Left forelimb (tissue), 1 donor: ENCODE results near the gene IER3.

Experiments
- DNase-seq: peaks from one replicate; pipeline ENCODE4 v3.0.0-alpha.2; 2018; ENCODE audit warnings: low spot score

Gene IER3

GRCh38 chr6:30744054-30744805, at the start of gene IER3:
IER3 (minus strand) TSS chr6:30744547; CDS start chr6:30744518, 29 bp downstream.
- DNase-seq = peak; percentile 84

- no peak for DNase-seq
These were observed 49.3 kb upstream of the IER3 start for GRCh38 chr6:30793521-30794194.

DNA sequence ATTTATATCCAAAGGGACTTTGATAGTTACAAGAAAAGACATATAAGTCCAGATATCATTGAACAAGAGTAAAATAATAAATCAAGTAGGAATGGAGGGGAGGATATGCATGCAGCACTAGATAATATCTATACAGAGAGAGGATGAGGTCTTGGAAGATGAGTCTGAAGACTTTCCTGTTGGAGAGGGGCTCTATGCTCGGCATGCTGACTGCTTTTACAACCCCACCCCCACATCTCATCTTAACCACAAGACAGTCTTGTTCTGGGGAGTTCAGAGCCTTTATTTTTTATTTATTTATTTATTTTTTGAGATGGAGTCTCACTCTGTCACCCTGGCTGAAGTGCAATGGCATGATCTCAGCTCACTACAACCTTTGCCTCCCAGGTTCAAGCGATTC, 48.4 kb upstream of the IER3 start:
- DNase-seq = no peak

DNA sequence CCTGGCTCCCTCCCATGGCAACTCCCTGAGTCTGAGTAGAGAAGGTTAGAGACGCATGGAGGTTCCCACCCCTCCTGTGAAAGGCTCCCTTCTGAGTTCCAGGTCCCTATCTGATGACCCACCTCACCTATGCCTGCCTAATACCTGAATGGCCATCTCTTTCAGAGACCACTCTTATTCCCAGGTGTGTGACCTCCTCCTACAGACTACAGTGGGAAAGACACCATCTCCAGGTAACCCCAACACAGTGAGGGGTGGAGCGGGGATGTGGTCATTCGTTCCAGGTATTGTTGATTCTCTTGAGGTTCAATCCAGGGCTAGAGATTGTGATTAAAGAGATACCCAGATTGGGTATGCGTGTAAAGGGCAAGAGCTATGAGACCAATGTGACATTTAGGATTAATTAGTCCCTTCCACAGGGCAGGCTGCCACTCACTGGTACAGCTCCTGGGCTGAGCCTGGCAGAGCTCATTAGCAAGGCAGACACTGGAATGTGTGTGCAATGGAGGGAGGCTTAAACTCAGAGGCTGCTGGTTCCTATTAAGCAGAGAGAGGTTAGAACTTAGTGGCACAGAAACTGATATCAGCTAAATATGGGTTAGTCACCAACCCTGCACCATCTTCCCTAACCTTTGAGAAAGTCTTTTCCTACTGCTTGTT, 46.5 kb upstream of the IER3 start:
- DNase-seq = no peak

DNA sequence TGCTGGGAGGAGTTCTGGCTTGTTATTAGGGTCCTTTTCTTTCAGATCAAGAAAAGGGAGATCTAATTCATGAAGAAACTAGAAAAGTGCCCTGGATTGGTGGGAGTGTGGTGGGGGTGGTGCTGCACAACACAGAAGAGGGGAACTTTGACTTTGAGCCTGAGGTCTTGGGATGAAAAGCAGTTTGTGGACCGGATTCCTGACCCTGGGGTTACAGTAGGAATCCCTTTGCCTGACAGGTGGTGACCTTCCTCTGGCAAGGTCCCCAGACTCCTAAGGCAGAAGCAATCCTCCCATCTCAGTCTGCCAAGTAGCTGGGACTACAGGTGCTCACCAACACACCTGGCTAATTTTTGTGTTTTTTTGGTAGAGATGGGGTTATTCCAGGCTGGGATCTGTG, 45.3 kb upstream of the IER3 start:
- DNase-seq = no peak

GRCh38 chr6:30787954-30788353, 43.6 kb upstream of the IER3 start:
- no peak for DNase-seq

DNA sequence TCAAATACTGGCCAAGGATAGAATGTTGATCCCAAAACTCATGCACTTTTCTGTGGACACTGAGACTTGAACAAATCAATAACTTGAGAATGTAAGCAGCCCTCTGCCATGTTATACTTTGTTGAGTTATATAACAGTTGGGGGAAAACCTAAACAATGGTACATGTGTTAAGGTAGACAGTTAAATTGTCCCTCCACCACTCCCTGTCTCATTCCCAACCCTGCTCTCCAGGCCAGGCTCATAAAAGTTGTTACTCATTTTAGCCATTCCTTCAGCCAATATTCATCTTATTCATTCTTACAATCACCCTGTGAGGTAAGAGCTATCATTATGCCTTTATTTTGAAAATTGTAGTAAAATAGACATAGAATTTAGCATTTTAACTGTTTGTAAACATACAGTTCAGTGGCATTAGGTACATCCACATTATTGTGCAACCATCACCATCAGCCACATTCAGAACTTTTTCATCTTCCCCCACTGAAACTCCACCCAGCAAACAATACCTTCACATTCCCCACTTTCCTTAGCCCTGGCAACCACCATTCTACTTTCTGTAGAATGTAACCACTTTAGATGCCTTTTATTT, 38.2 kb upstream of the IER3 start:
- no peak for DNase-seq

DNA sequence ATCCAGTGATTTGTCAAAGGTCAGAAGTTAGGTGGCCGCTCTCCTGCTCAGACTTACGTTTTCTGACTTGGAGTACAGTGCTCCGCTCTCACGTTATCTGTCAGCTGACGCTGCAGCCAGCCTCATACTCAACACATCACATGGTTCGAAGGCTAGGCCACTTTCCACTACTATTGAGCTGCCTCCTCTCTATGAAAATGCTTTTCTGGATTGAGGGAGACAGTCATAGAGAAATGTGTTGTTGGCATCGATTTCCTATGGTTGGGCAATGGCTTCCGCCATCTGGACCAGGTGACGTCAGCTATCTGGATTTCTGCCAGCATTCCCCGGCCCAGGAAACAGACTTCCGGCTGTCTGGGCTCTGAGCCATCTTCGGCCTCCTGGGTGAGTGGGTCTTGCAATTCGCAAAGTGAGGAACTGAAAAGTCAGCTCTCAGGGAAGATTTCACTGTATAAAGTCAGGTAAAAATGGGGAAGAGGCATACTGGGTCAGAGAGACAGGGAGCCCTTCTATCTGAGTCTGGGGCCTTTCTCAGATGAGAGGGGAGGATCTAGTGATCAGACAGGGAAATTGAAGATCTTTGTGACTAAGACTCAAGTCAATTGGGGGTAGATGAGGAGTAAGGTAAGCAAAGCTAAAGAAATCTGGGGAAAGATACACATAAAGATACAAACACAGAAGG, 37.5 kb upstream of the IER3 start:
- DNase-seq = peak; percentile 96

DNA sequence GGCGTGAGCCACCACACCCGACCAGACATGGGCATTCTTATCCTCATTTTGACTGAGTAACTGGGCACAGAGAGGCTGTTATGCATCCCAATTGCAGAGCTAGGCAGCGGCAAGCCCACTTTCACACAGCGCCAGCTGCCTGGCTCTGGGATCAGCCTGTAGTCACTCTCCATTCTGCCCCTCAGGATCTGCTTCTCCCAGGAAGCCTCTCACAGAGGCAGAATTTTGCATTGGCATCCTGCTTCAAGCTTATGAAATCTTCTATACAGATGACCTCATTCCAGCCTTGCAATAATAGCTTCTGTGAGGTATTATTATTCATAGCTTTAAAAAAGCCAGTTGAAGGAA, 37.0 kb upstream of the IER3 start:
- DNase-seq = no peak

DNA sequence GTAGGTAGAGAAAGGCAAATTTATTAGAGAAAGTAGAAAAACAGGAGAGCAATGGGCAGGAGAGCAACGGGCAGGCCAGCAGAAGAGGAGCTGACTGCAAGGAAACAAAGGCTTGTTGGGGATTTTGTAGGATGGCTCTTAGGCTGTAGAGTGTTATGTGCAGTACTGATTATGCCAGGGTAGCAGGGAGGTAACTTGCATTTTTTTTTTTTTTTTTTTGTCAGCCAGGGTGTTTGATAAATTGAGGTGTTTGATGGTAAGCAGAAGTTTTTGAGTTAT, 36.2 kb upstream of the IER3 start:
- no peak for DNase-seq

- no peak for DNase-seq
These were observed 35.7 kb upstream of the IER3 start for GRCh38 chr6:30779850-30780641.

DNA sequence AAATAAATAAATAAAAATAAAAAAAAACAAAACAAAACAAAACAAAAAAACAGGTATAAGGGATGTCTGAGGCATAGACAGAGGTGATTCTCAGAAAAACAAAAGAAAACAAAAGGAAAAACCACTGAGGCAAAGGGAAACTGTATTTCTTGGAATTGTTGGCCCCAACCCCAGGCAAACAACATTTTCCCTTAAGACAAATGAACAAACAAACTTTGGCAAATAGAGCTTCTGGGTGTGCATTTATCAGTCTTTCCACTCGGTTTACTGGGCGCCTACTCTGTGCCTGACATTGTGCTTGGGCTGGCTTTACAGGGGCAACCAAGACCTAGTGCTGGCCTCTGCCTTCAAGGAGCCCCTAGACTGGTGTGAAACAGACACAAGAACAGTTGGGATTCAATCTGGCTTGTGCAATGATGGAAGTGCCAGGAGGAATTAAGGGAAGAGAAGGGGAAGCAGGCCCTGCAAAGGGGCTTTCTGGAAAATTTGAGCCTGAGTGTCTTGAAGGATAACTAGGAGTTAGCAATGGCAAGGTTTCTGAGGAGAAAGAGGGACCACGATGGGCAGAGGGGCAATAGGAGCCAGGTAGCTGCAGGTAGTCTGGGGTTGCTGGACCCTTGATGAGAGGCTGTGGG, 33.8 kb upstream of the IER3 start:
- no peak for DNase-seq

DNA sequence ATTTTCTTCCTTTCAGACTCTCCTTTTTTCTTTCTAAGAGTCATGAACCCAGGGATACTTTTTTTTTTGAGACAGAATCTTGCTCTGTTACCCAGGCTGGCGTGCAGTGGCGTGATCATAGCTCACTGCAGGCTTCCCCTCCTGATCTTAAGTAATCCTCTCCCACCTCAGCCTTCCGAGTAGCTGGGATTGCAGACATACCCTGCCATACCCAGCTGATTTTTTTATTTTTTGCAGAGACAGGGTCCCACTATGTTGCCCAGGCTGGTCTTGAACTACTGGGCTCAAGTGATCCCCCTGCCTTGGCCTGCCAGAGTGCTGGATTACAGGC, 32.8 kb upstream of the IER3 start:
- DNase-seq = no peak

- DNase-seq = no peak
These were observed 32.2 kb upstream of the IER3 start for GRCh38 chr6:30776390-30777154.

DNA sequence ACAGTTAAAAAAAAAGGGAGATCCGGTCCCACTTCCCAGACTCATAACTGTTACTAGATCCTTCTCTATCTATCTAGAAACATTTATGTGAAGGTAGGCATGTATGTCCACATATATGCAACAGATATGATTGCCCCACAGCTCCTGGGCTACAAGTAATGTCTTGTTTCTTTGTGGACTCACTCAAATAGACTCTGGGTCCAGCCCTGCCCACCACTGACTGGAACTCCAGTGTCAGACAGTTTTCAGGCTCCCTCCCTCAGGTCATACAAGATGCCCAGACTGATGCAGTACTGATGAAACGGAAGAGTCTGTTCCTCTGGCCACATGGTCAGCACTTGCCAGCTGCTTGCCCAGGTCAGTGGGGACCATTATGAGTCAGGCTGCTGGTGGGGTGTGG, 30.8 kb upstream of the IER3 start:
- DNase-seq = no peak

DNA sequence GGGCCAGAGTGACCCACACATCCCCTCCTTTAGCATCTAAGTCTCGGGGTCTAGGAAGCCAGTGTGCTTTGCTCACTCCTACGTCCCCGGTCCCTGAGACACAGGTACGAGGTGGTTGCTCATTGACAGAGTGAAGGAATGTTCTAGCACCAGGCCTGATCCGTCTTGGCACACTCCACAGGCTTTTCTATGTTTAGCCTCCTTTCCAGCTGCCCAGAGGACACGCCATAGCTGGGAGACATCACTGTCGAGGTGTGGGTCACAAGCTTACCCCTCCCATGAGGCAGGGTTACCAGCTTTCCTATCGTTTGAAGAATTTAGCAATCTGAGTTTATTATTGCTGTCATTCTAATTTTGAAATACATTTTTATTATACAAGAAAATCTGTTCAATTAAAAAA, 30.4 kb upstream of the IER3 start:
- no peak for DNase-seq

DNA sequence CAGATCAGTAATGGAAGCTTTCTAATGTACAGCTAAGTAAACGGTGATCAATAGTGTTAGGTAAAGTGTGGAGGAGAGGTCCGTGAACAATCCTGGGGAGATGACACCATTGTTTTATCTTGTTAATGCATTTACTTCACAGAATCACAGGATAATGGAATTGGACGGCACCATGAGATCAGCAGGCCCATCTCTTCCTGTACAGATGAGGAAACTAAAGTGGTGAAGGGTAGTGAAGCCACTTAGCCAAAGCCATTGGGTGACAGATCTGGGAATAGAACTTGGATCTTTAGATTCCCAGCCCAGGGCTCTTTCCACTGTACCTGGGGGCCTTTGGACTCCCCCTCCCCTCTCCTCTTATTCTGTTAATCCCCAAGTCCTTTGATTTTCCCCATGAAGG, 26.2 kb upstream of the IER3 start:
- no peak for DNase-seq

DNA sequence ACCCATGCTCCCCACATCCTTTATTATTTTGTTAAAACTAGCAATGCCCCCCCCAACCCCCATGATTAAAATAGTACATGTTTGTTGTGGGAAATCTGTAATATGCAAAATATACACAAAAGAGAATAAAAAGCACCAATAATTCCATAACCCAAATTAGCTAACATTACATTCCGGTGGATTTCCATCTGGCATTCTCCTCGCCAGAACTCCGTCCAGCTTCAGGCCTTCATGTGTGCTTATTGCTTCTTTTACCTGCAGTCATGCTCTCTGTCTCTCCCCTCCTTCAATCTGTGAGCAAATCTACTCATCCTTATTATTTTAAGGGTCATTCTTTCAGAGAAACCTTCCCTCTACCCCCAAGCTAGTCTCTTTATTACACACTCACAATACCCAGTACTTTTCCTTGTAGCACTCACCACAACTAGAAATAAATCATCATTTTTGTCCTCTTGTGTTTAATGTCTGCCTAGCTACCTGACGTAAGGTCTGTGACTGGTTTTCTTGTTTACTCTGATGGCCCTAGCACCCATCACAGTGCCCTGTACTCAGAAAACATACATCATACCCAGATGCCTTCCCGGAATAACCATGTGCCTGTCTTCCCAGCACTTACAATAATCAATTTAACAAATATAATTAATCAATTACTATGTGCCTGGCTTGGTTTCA, 25.6 kb upstream of the IER3 start:
- no peak for DNase-seq

DNA sequence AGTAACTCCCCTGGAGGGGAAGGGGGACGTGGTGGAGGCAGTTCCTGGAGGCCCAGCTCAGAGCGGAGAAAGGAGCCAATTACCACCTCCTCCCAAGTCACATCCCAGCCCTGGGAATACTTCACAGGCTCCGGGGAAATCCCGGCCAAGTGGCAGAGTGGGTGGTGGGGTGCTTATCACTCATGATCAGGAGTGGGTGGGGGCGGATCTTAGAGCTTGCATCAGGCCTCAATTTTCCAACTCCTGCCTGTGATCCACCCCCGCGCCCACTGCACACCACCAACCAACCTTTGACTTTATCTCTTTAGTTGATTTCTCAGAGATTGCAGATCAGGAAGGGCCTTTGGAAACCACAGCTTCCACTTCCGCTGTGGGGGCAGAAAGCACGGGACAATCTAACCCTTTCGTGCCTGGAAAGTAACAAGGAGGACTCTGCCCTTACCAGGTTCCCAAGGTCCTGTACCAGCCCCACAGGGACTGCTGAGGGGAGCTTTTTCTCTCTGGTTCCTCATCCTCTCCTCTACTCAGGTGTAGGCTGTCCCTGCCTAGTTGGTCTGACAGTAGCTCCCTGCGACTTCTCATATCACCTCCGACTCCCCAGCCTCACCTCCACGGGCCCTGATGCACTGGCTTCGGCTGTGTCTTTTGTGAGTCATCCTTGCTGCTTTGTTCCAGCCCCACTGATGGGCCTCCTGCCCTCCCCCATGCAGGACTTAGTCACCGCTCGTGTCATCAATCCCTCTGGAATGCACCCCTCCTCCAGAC, 24.9 kb upstream of the IER3 start:
- DNase-seq = no peak
